Gastrocnemius medialis (tissue), 4 donors: ENCODE measurements around the gene UBR4.

ENCODE experiments used
- POLR2A ChIP-seq, 2 donors: fragments of 450-650 bp; IDR thresholded peaks; one replicate each; pipeline ENCODE4 v1.6.1; 2017; ENCODE audit warnings: antibody characterized with exemption in 2 of 2, mild to moderate bottlenecking in 2 of 2, moderate library complexity in 2 of 2
- TF ChIP-seq, protein P1 (sequence below), 5 experiments: fragments of 450-650 bp in 3 of 5; fragments of 200-600 bp in 2 of 5; sonication (generic) in 2 of 5; IDR thresholded peaks in 4 of 5; conservative IDR thresholded peaks in 1 of 5; 1 replicate in 4 of 5; 2 replicates in 1 of 5; pipeline ENCODE4 v1.5.1; 2016 to 2019; ENCODE audit warnings: antibody characterized with exemption in 5 of 5, mild to moderate bottlenecking in 3 of 5, moderate library complexity in 3 of 5

GRCh38 chr1:19055701-19056100 lies 154.4 kb downstream of the UBR4 start:
- TF ChIP-seq, protein P1, sequence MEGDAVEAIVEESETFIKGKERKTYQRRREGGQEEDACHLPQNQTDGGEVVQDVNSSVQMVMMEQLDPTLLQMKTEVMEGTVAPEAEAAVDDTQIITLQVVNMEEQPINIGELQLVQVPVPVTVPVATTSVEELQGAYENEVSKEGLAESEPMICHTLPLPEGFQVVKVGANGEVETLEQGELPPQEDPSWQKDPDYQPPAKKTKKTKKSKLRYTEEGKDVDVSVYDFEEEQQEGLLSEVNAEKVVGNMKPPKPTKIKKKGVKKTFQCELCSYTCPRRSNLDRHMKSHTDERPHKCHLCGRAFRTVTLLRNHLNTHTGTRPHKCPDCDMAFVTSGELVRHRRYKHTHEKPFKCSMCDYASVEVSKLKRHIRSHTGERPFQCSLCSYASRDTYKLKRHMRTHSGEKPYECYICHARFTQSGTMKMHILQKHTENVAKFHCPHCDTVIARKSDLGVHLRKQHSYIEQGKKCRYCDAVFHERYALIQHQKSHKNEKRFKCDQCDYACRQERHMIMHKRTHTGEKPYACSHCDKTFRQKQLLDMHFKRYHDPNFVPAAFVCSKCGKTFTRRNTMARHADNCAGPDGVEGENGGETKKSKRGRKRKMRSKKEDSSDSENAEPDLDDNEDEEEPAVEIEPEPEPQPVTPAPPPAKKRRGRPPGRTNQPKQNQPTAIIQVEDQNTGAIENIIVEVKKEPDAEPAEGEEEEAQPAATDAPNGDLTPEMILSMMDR (IDR thresholded peaks at IDR 0.05 in 4 of 5, conservative IDR thresholded peaks at IDR 0.05 in 1 of 5) = no peak
- TF ChIP-seq POLR2A (IDR thresholded peaks at IDR 0.05) = no peak
